Measurements from ENCODE around the gene GRIP2. TPM values are rescaled to one million over a fixed set of nuclear protein-coding genes. Genes with fewer than 3 reads are reported as not detected.
A peak's percentile ranks its signal among the peaks of the same experiment; 100 is the strongest.

Gene GRIP2
- total and polyA plus RNA-seq, 2 donors, result 0.91 to 6.9 TPM

GRCh38 chr3:14552717-14553116 is 12.6 kb upstream of the GRIP2 start:
- no peak overlapping the region for H3K27ac ChIP-seq (ENCODE audit: low read depth)
- no peaks in the 10 kb centered on the region for H3K4me1 ChIP-seq (ENCODE audit: insufficient read depth)
- no peak for DNase-seq (ENCODE audit: extremely low spot score)
- H3K4me3 ChIP-seq (ENCODE audit: low read depth, low read length), result no peak overlapping the region
- no peaks in the 10 kb centered on the region for H3K36me3 ChIP-seq (ENCODE audit: insufficient read depth)
- WGBS, result 97% methylated on average over 4 of the region's 4 CpGs

- 92% methylated on average over 8 of the region's 8 CpGs for WGBS
- no peaks in the 10 kb centered on the region for H3K4me1 ChIP-seq (ENCODE audit: insufficient read depth)
- no peak overlapping the region for H3K27ac ChIP-seq (ENCODE audit: low read depth)
- no peak for DNase-seq (ENCODE audit: extremely low spot score)
- H3K4me3 ChIP-seq (ENCODE audit: low read depth, low read length), result no peak overlapping the region
- no peaks in the 10 kb centered on the region for H3K36me3 ChIP-seq (ENCODE audit: insufficient read depth)
These were observed 12.0 kb upstream of the GRIP2 start for GRCh38 chr3:14552041-14552648.

GRCh38 chr3:14550651-14551611 is 10.8 kb upstream of the GRIP2 start:
- H3K27ac ChIP-seq (ENCODE audit: low read depth), result no peak overlapping the region
- 65% methylated on average over 24 of the region's 24 CpGs for WGBS
- H3K4me3 ChIP-seq (ENCODE audit: low read depth, low read length), result no peak overlapping the region
- no peak for DNase-seq (ENCODE audit: extremely low spot score)
- no peaks in the 10 kb centered on the region for H3K36me3 ChIP-seq (ENCODE audit: insufficient read depth)
- H3K4me1 ChIP-seq (ENCODE audit: insufficient read depth), result no peaks in the 10 kb centered on the region

GRCh38 chr3:14550181-14550580 is 10.0 kb upstream of the GRIP2 start:
- H3K27ac ChIP-seq (ENCODE audit: low read depth), result no peak overlapping the region
- no peak overlapping the region for H3K4me3 ChIP-seq (ENCODE audit: low read depth, low read length)
- no peak for DNase-seq (ENCODE audit: extremely low spot score)
- 93% methylated on average over 6 of the region's 6 CpGs for WGBS
- no peaks in the 10 kb centered on the region for H3K4me1 ChIP-seq (ENCODE audit: insufficient read depth)
- H3K36me3 ChIP-seq (ENCODE audit: insufficient read depth), result no peaks in the 10 kb centered on the region

- WGBS, result 76% methylated on average over 8 of the region's 8 CpGs
- DNase-seq (ENCODE audit: extremely low spot score), result no peak
- no peaks in the 10 kb centered on the region for H3K4me1 ChIP-seq (ENCODE audit: insufficient read depth)
- no peak overlapping the region for H3K27ac ChIP-seq (ENCODE audit: low read depth)
- no peak overlapping the region for H3K4me3 ChIP-seq (ENCODE audit: low read depth, low read length)
- no peaks in the 10 kb centered on the region for H3K36me3 ChIP-seq (ENCODE audit: insufficient read depth)
These were observed 9.2 kb upstream of the GRIP2 start for GRCh38 chr3:14549256-14549919.

GRCh38 chr3:14548321-14548729 is 8.2 kb upstream of the GRIP2 start:
- Histone ChIP-seq H3K36me3 (ENCODE audit: insufficient read depth) (no peaks in the 10 kb centered on the region), H3K27ac (ENCODE audit: low read depth) (no peak overlapping the region), H3K4me1 (ENCODE audit: insufficient read depth) (no peaks in the 10 kb centered on the region), H3K4me3 (ENCODE audit: low read depth, low read length) (no peak overlapping the region)
- DNase-seq (ENCODE audit: extremely low spot score), result peak; percentile 56
- 12% methylated on average over 12 of the region's 12 CpGs for WGBS

GRCh38 chr3:14547693-14548092 is 7.6 kb upstream of the GRIP2 start:
- H3K27ac ChIP-seq (ENCODE audit: low read depth), result no peak overlapping the region
- no peak overlapping the region for H3K4me3 ChIP-seq (ENCODE audit: low read depth, low read length)
- H3K36me3 ChIP-seq (ENCODE audit: insufficient read depth), result no peaks in the 10 kb centered on the region
- 95% methylated on average over 2 of the region's 2 CpGs for WGBS
- H3K4me1 ChIP-seq (ENCODE audit: insufficient read depth), result no peaks in the 10 kb centered on the region
- no peak for DNase-seq (ENCODE audit: extremely low spot score)

GRCh38 chr3:14546041-14546440 is 5.9 kb upstream of the GRIP2 start:
- H3K36me3 ChIP-seq (ENCODE audit: insufficient read depth), result no peaks in the 10 kb centered on the region
- H3K27ac ChIP-seq (ENCODE audit: low read depth), result no peak overlapping the region
- no peaks in the 10 kb centered on the region for H3K4me1 ChIP-seq (ENCODE audit: insufficient read depth)
- H3K4me3 ChIP-seq (ENCODE audit: low read depth, low read length), result no peak overlapping the region
- 81% methylated on average over 9 of the region's 9 CpGs for WGBS
- DNase-seq (ENCODE audit: extremely low spot score), result no peak

- no peaks in the 10 kb centered on the region for H3K4me1 ChIP-seq (ENCODE audit: insufficient read depth)
- no peak overlapping the region for H3K27ac ChIP-seq (ENCODE audit: low read depth)
- H3K36me3 ChIP-seq (ENCODE audit: insufficient read depth), result no peaks in the 10 kb centered on the region
- H3K4me3 ChIP-seq (ENCODE audit: low read depth, low read length), result no peak overlapping the region
- WGBS, result 85% methylated on average over 5 of the region's 5 CpGs
- DNase-seq (ENCODE audit: extremely low spot score), result no peak
These were observed 5.1 kb upstream of the GRIP2 start for GRCh38 chr3:14545251-14545635.

GRCh38 chr3:14544282-14545250 is 4.4 kb upstream of the GRIP2 start:
- no peak overlapping the region for H3K4me3 ChIP-seq (ENCODE audit: low read depth, low read length)
- no peak overlapping the region for H3K27ac ChIP-seq (ENCODE audit: low read depth)
- 95% methylated on average over 20 of the region's 20 CpGs for WGBS
- DNase-seq (ENCODE audit: extremely low spot score), result no peak
- no peaks in the 10 kb centered on the region for H3K4me1 ChIP-seq (ENCODE audit: insufficient read depth)
- H3K36me3 ChIP-seq (ENCODE audit: insufficient read depth), result no peaks in the 10 kb centered on the region

GRCh38 chr3:14543446-14543845 is 3.3 kb upstream of the GRIP2 start:
- Histone ChIP-seq H3K4me1 (ENCODE audit: insufficient read depth) (no peaks in the 10 kb centered on the region), H3K4me3 (ENCODE audit: low read depth, low read length) (no peak overlapping the region), H3K36me3 (ENCODE audit: insufficient read depth) (no peaks in the 10 kb centered on the region), H3K27ac (ENCODE audit: low read depth) (no peak overlapping the region)
- 77% methylated on average over 4 of the region's 4 CpGs for WGBS
- no peak for DNase-seq (ENCODE audit: extremely low spot score)

GRCh38 chr3:14542656-14543055 is 2.5 kb upstream of the GRIP2 start:
- Histone ChIP-seq H3K36me3 (ENCODE audit: insufficient read depth) (no peaks in the 10 kb centered on the region), H3K4me1 (ENCODE audit: insufficient read depth) (no peaks in the 10 kb centered on the region), H3K4me3 (ENCODE audit: low read depth, low read length) (no peak overlapping the region), H3K27ac (ENCODE audit: low read depth) (no peak overlapping the region)
- no peak for DNase-seq (ENCODE audit: extremely low spot score)
- 86% methylated on average over 3 of the region's 3 CpGs for WGBS

GRCh38 chr3:14541646-14542045 is 1.5 kb upstream of the GRIP2 start:
- Histone ChIP-seq H3K27ac (ENCODE audit: low read depth) (no peak overlapping the region), H3K4me3 (ENCODE audit: low read depth, low read length) (no peak overlapping the region), H3K36me3 (ENCODE audit: insufficient read depth) (no peaks in the 10 kb centered on the region), H3K4me1 (ENCODE audit: insufficient read depth) (no peaks in the 10 kb centered on the region)
- DNase-seq (ENCODE audit: extremely low spot score), result no peak
- WGBS, result 88% methylated on average over 9 of the region's 9 CpGs
